ENCODE measurements around the gene CTXN1.
"Not testable (repeated sequence)": the region's sequence is repeated elsewhere in the genome, so short reads cannot be mapped to it uniquely, and the experiment has no call there.

Gene CTXN1

GRCh38 chr19:7944177-7944761 is 18.3 kb upstream of the CTXN1 start:
- DNase-seq (ENCODE audit: low read depth) = peak; percentile 92

- DNase-seq (ENCODE audit: low read depth) = peak; percentile 99
Observed at GRCh38 chr19:7943444-7944176, 17.7 kb upstream of the CTXN1 start, which contains the start of gene TIMM44. TIMM44 (minus strand) TSS chr19:7943666; CDS start chr19:7943651, 15 bp downstream.

GRCh38 chr19:7942981-7943443 is 17.1 kb upstream of the CTXN1 start:
- no peak for DNase-seq (ENCODE audit: low read depth)

GRCh38 chr19:7941895-7942596 is 16.1 kb upstream of the CTXN1 start:
- DNase-seq (ENCODE audit: low read depth) = no peak

GRCh38 chr19:7940841-7941240 is 14.9 kb upstream of the CTXN1 start:
- DNase-seq (ENCODE audit: low read depth) = no peak

- no peak for DNase-seq (ENCODE audit: low read depth)
Observed at GRCh38 chr19:7934766-7935165, 8.8 kb upstream of the CTXN1 start.

- DNase-seq (ENCODE audit: low read depth) = no peak
Observed at GRCh38 chr19:7933828-7934725, 8.1 kb upstream of the CTXN1 start.

- DNase-seq (ENCODE audit: low read depth) = no peak
Observed at GRCh38 chr19:7933411-7933810, 7.5 kb upstream of the CTXN1 start.

GRCh38 chr19:7932930-7933300 is 7.0 kb upstream of the CTXN1 start:
- DNase-seq (ENCODE audit: low read depth) = no peak

- no peak for DNase-seq (ENCODE audit: low read depth)
Observed at GRCh38 chr19:7932276-7932929, 6.5 kb upstream of the CTXN1 start.

- DNase-seq (ENCODE audit: low read depth) = no peak
Observed at GRCh38 chr19:7931221-7932061, 5.5 kb upstream of the CTXN1 start.

GRCh38 chr19:7930765-7931164 is 4.8 kb upstream of the CTXN1 start:
- DNase-seq (ENCODE audit: low read depth) = no peak

- DNase-seq (ENCODE audit: low read depth) = not testable (repeated sequence)
Observed at GRCh38 chr19:7930030-7930429, 4.1 kb upstream of the CTXN1 start.

- peak; percentile 79 for DNase-seq (ENCODE audit: low read depth)
Observed at GRCh38 chr19:7928741-7929701, 3.1 kb upstream of the CTXN1 start.

GRCh38 chr19:7928334-7928706 is 2.4 kb upstream of the CTXN1 start:
- DNase-seq (ENCODE audit: low read depth) = no peak

- no peak for DNase-seq (ENCODE audit: low read depth)
Observed at GRCh38 chr19:7927605-7928333, 1.8 kb upstream of the CTXN1 start.

GRCh38 chr19:7926727-7927604 is 1.0 kb upstream of the CTXN1 start:
- no peak for DNase-seq (ENCODE audit: low read depth)

Measured in fibroblast of gingiva (primary cell).